GM19438 (cell line): ENCODE measurements around the gene INHBC.
A peak's percentile ranks its signal among the peaks of the same experiment; 100 is the strongest.

Source experiments
- ATAC-seq: cut with Tn5 transposase; IDR thresholded peaks from one replicate; pipeline ENCODE4 v1.9.1; 2021; ENCODE audit warnings: low read depth; ENCODE audit not compliant: unreplicated experiment

The INHBC gene

GRCh38 chr12:57452937-57453509, 18.4 kb downstream of the INHBC start:
- ATAC-seq = no peak

GRCh38 chr12:57454213-57454565, 19.6 kb downstream of the INHBC start:
- no peak for ATAC-seq

GRCh38 chr12:57454566-57455373, 20.2 kb downstream of the INHBC start, which contains the start of gene INHBE:
Gene INHBE, plus strand, starts transcription at chr12:57455307. Its CDS starts 230 bp downstream, at chr12:57455537.
- no peak for ATAC-seq

- ATAC-seq = no peak
Observed at GRCh38 chr12:57455374-57456144, 21.0 kb downstream of the INHBC start.

- no peak for ATAC-seq
Observed at GRCh38 chr12:57456145-57456700, 21.6 kb downstream of the INHBC start.

- ATAC-seq = no peak
Observed at GRCh38 chr12:57456737-57457490, 22.3 kb downstream of the INHBC start.

GRCh38 chr12:57458665-57459054, 24.1 kb downstream of the INHBC start:
- no peak for ATAC-seq

GRCh38 chr12:57459055-57459749, 24.6 kb downstream of the INHBC start:
- peak; percentile 55 for ATAC-seq

GRCh38 chr12:57459750-57460467, 25.3 kb downstream of the INHBC start, which contains the start of gene GLI1:
Gene GLI1, plus strand, starts transcription at chr12:57459785. Its CDS starts 3,907 bp downstream, at chr12:57463692.
- ATAC-seq = no peak

GRCh38 chr12:57460468-57460784, 25.8 kb downstream of the INHBC start:
- ATAC-seq = no peak

GRCh38 chr12:57460841-57461275, 26.3 kb downstream of the INHBC start:
- no peak for ATAC-seq

- no peak for ATAC-seq
Observed at GRCh38 chr12:57461276-57461916, 26.8 kb downstream of the INHBC start.

- no peak for ATAC-seq
Observed at GRCh38 chr12:57461917-57462250, 27.3 kb downstream of the INHBC start.

GRCh38 chr12:57462251-57462911, 27.8 kb downstream of the INHBC start:
- ATAC-seq = peak; percentile 52

- ATAC-seq = no peak
Observed at GRCh38 chr12:57462912-57463253, 28.3 kb downstream of the INHBC start.

GRCh38 chr12:57464569-57464968, 30.0 kb downstream of the INHBC start:
- ATAC-seq = no peak

- no peak for ATAC-seq
Observed at GRCh38 chr12:57465030-57465746, 30.6 kb downstream of the INHBC start.
